ENCODE data around the gene ANKRD35.
A peak's percentile ranks its signal among the peaks of the same experiment; 100 is the strongest.
"Not testable (repeated sequence)": the region's sequence is repeated elsewhere in the genome, so short reads cannot be mapped to it uniquely, and the experiment has no call there.

The ANKRD35 gene

DNA sequence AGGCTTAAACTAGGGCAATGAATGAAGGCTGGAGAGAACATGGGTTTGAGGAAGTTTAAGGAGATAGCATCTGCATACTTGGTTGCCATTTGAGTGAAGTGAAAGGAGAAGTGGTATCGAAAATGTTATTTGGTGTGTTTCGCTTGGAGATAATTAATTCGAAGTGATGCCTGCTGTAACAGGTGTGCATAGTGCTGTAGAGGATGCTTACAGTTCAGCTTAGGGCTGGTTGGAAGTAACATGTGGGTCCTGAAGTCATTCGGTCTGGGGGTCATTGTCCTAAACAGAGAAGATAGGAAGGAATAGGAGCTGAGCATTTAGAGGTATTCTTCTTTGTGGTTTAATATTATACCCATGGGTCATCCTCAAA lies 40.5 kb downstream of the ANKRD35 start:
- TF ChIP-seq, protein P1, sequence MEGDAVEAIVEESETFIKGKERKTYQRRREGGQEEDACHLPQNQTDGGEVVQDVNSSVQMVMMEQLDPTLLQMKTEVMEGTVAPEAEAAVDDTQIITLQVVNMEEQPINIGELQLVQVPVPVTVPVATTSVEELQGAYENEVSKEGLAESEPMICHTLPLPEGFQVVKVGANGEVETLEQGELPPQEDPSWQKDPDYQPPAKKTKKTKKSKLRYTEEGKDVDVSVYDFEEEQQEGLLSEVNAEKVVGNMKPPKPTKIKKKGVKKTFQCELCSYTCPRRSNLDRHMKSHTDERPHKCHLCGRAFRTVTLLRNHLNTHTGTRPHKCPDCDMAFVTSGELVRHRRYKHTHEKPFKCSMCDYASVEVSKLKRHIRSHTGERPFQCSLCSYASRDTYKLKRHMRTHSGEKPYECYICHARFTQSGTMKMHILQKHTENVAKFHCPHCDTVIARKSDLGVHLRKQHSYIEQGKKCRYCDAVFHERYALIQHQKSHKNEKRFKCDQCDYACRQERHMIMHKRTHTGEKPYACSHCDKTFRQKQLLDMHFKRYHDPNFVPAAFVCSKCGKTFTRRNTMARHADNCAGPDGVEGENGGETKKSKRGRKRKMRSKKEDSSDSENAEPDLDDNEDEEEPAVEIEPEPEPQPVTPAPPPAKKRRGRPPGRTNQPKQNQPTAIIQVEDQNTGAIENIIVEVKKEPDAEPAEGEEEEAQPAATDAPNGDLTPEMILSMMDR (IDR thresholded peaks at IDR 0.05; ENCODE audit: insufficient read depth, low read depth, low read length, missing control alignments) = no peak

DNA sequence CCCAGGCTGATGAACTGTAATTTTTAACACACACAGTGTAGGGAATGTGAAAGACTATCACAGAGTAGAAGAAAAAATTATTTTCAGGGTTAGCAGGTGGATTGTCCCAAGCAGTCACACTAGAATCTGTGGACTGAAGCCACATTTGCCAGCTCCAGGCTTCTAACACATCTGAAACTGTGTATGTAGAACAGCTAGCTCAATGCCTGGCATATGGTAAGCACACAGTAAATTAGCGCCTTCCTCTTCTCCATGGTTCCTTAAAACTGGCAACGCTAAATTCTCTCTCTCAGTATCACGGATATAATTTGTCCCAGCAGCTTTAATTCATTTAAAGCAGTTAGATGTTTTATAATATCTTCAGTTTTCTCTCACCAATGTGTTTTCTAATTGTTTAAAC lies 42.6 kb downstream of the ANKRD35 start:
- DNase-seq (ENCODE audit: low read depth) = no peak
- H3K4me3 ChIP-seq (ENCODE audit: low read depth, low read length) = no peak overlapping the region
- TF ChIP-seq, protein P1 (IDR thresholded peaks at IDR 0.05; ENCODE audit: insufficient read depth, low read depth, low read length, missing control alignments) = no peak

More for the DNA sequence above, 40.5 kb downstream of the ANKRD35 start:
- peak overlapping the region; percentile 65 for H3K4me3 ChIP-seq (ENCODE audit: low read depth, low read length)
- DNase-seq (ENCODE audit: low read depth) = peak; percentile 74

DNA sequence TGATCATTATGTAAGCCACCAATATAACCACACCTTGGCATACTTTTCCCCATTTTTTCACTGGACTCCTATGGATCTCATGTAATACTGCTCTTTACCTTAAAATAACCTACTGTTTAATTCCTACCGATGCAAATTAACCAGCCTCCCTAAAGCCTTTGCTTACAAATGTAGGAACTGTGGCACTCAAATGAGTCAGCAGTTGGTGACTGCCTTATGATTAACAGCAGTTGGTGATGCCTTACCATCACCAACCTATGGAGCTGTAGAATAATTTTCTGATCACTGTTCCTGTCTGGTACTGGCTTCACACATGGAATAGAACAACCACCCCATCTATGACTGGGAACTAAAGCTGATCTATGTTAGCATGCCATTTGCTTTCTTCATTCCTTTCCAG lies 48.0 kb downstream of the ANKRD35 start:
- TF ChIP-seq, protein P1 (IDR thresholded peaks at IDR 0.05; ENCODE audit: insufficient read depth, low read depth, low read length, missing control alignments) = no peak
- H3K4me3 ChIP-seq (ENCODE audit: low read depth, low read length) = no peak overlapping the region
- DNase-seq (ENCODE audit: low read depth) = no peak

DNA sequence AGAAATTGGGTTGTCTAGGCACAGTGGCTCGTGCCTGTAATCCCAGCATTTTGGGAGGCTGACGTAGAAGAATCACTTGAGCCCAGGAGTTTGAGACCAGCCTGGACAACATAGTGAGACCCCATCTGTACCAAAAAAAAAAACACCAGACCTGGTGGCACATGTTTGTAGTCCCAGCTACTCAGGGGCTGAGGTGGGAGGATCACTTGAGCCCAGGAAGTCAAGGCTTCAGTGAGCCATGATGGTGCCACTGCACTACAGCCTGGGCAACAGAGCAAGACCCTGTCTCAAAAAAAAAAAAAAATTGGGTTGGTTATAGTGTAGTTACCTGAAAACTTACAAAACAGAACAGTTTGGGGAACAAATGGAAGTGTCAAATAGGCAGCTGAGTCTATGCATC lies 54.9 kb downstream of the ANKRD35 start:
- not testable (repeated sequence) for DNase-seq (ENCODE audit: low read depth); H3K4me3 ChIP-seq (ENCODE audit: low read depth, low read length)

DNA sequence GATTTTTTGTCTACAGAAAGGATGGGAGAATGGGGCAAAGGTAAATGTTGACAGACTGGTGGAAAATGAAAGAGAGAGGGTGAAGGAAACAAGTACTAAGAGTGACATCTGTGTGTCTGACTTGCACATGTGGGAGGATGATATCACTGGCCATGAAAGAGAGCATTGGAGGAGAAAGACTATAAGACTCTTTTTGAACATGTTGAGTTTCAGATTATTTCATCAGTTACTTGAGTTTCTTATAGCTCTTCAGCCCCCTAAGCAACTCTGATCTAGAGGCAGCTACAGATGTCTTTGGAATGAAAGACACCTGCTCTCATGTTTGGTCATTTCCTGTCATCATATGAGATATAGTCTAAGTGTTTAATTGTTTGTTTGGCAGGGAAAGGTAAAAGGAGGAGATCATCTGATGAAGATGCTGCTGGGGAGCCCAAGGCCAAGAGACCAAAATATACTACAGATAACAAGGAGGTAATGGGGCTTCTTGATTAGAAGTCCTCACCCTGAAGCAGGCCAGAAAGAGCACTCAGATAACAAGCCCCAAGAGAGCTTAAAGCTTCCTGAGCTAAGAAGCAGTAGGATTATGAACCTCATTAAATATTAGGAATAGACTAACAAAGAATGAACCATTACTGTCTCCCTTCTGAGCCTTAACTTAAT lies 57.2 kb downstream of the ANKRD35 start:
- no peak overlapping the region for H3K4me3 ChIP-seq (ENCODE audit: low read depth, low read length)
- DNase-seq (ENCODE audit: low read depth) = peak; percentile 38
- TF ChIP-seq, protein P1 (IDR thresholded peaks at IDR 0.05; ENCODE audit: insufficient read depth, low read depth, low read length, missing control alignments) = no peak

DNA sequence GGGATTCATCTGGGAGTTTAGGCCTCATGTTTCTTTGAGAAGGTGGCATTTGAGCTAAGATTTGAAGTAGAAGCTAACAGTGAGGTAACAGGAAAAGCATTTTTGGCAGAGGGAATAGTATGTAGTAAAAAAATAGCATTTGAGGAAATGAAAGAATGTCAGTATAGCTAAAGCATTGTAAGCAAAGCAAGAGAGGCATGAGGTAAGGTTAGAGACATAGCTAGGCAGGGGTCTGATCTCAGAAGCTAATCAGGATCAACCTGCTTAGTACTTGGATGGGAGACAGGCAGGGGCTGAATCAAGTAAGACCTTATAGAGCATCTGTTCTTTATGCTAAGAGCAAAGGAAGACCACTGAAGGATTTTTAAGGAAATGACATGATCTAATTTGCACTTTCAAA lies 57.7 kb downstream of the ANKRD35 start:
- H3K4me3 ChIP-seq (ENCODE audit: low read depth, low read length) = no peak overlapping the region
- DNase-seq (ENCODE audit: low read depth) = no peak
- TF ChIP-seq, protein P1 (IDR thresholded peaks at IDR 0.05; ENCODE audit: insufficient read depth, low read depth, low read length, missing control alignments) = no peak

DNA sequence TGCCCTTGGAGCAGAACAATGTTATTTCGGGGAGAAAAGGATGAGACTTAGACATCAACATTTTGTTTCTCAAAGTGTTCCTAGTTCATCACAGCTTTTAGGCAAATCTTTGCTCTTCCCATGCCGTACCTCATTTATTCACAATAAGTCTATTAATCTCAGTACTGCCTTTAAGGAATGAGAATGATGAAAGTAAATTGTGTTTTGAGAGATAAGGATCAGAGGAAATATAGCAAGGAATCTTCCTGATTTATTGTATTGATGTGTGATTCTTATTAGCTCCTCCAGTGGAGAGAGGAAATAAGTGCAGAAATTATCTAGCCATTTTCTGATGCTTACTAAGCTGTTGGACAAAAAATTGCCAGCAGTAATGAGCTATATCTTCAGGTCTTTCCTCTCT lies 59.6 kb downstream of the ANKRD35 start:
- no peak overlapping the region for H3K4me3 ChIP-seq (ENCODE audit: low read depth, low read length)
- TF ChIP-seq, protein P1 (IDR thresholded peaks at IDR 0.05; ENCODE audit: insufficient read depth, low read depth, low read length, missing control alignments) = no peak
- DNase-seq (ENCODE audit: low read depth) = no peak
